ENCODE data around the gene WDR74. TPM values are rescaled to one million over a fixed set of nuclear protein-coding genes. Genes with fewer than 3 reads are reported as not detected.

The WDR74 gene
- total RNA-seq, 4 donors from 2014 or later, result 23.8 to 41.6 (median 34.5) TPM

DNA sequence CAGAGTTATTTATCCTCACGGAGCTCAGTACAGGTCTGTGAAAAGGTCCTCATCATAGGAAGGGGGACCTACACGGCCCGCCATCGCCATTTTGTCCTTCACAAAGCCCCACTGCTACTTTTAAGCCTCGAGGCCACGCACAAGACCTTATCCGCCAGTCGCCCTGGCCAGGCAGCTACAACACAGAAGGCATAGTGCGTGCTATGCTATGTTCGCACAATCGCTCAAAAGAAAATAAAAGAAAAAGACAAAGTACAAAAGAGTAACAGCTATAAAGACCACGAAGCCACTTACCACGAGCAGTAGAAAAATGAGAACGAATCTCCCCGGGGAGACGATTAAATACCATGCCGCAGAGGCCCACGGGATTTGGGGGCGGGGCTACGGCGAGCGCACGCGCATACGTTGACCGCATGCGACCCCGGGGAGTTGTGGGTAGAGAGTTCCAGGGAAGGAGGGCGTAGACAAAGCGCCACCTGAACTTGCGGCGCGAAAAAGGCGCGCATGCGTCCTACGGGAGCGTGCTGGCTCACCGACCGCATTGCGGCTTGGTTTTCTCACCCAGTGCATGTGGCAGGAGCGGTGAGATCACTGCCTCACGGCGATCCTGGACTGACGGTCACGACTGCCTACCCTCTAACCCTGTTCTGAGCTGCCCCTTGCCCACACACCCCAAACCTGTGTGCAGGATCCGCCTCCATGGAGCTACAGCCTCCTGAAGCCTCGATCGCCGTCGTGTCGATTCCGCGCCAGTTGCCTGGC lies 16.4 kb upstream of the WDR74 start:
- TF ChIP-seq, protein P1, sequence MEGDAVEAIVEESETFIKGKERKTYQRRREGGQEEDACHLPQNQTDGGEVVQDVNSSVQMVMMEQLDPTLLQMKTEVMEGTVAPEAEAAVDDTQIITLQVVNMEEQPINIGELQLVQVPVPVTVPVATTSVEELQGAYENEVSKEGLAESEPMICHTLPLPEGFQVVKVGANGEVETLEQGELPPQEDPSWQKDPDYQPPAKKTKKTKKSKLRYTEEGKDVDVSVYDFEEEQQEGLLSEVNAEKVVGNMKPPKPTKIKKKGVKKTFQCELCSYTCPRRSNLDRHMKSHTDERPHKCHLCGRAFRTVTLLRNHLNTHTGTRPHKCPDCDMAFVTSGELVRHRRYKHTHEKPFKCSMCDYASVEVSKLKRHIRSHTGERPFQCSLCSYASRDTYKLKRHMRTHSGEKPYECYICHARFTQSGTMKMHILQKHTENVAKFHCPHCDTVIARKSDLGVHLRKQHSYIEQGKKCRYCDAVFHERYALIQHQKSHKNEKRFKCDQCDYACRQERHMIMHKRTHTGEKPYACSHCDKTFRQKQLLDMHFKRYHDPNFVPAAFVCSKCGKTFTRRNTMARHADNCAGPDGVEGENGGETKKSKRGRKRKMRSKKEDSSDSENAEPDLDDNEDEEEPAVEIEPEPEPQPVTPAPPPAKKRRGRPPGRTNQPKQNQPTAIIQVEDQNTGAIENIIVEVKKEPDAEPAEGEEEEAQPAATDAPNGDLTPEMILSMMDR (IDR thresholded peaks at IDR 0.05; ENCODE audit: low read depth), result no peak

DNA sequence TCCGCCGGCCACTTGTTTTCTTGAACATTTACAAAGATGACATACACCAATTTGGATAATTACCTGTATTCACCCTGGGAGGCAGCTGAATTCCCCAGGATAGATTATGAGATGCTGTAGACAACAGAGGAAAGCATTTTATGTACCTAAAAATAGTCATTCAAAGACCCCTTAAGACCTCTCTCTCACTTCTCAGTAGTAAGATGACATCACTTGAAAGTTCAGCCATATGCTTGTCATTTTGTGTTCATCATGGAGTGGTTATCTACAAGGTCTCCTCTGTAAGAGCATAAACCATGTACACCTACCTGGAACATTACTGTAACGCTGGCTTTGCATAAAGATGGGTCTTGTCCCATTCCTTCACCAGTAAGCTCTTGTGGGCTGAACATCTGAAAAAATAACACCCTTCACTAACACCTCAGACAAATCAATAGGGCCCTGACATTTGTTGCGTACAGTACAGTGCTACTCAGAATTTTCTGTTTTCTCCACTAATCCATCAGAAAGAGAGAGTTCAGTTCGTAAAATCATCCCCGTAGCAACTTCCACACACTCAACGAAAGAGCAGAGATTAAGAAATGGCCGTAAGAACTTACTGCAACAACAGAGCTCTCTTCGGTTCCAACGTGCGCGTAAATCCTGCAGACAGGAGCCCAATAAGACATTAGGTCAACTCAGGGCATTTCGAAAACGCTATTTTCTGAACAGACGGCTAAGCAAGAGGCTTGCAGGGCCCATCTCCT lies 15.6 kb upstream of the WDR74 start:
- TF ChIP-seq, protein P1 (IDR thresholded peaks at IDR 0.05; ENCODE audit: low read depth), result no peak

DNA sequence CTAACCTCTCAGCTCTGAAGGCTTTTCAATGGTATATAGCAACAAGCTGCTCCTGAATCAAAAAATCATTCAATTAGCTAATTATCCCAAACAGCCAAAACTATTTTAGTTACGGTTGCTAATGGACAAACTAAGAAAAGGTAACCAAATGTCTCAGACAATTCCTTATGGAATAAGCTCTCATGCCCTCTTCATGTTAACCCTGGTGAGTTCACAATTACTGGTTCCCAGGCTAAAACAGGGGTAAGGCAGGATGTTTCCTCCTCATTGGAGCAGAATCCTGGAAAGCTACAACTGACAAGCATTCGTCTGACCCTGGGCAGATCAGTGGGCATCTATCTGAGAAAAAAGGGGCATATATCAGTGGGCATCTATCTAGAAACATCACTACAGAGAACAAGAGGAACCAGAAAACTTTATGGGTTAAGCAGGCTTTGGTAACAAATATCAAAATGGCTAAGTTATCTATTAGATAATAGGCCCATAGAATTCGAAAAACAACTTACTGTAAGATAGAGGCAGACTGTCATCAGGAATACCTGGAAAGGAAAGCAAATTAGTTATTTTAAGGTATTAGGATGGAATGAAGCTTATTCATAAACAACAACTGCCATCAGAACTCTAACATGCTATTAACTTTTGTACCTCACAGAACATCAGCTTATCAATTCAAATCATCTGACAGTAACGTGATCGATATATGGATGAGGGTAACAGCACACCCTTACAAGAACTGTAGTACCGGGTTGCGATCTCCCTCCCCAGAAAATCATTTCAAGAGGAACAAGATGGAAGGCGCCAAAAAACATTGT lies 14.8 kb upstream of the WDR74 start:
- TF ChIP-seq, protein P1 (IDR thresholded peaks at IDR 0.05; ENCODE audit: low read depth), result no peak

- TF ChIP-seq, protein P1 (IDR thresholded peaks at IDR 0.05; ENCODE audit: low read depth), result no peak
Measured at GRCh38 chr11:62853279-62853965, 14.0 kb upstream of the WDR74 start.

GRCh38 chr11:62852523-62853188 lies 13.3 kb upstream of the WDR74 start:
- TF ChIP-seq, protein P1 (IDR thresholded peaks at IDR 0.05; ENCODE audit: low read depth), result no peak

- TF ChIP-seq, protein P1 (IDR thresholded peaks at IDR 0.05; ENCODE audit: low read depth), result no peak
Measured at GRCh38 chr11:62851807-62852522, 12.6 kb upstream of the WDR74 start.
